ENCODE results near the gene DDX6. TPM values are rescaled to one million over a fixed set of nuclear protein-coding genes. Genes with fewer than 3 reads are reported as not detected.

The DDX6 gene
- total and polyA plus RNA-seq, 2 experiments from 2014 or later: 68.3 to 205 TPM

DNA sequence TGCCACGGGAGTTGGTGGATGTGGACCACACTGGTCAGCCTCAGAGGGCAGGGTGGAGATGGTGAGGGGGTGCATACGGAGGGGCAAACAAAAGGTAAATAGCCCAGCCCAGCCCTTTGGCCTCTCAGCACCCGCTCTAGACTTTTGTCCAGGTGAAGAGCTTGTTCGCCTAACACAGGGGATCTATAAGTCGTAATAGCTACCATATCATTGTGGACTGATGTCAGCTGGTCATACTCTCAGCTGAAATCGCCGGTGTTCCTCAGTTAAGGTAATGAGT, 84.5 kb downstream of the DDX6 start (continued):
- TF ChIP-seq, protein P1, sequence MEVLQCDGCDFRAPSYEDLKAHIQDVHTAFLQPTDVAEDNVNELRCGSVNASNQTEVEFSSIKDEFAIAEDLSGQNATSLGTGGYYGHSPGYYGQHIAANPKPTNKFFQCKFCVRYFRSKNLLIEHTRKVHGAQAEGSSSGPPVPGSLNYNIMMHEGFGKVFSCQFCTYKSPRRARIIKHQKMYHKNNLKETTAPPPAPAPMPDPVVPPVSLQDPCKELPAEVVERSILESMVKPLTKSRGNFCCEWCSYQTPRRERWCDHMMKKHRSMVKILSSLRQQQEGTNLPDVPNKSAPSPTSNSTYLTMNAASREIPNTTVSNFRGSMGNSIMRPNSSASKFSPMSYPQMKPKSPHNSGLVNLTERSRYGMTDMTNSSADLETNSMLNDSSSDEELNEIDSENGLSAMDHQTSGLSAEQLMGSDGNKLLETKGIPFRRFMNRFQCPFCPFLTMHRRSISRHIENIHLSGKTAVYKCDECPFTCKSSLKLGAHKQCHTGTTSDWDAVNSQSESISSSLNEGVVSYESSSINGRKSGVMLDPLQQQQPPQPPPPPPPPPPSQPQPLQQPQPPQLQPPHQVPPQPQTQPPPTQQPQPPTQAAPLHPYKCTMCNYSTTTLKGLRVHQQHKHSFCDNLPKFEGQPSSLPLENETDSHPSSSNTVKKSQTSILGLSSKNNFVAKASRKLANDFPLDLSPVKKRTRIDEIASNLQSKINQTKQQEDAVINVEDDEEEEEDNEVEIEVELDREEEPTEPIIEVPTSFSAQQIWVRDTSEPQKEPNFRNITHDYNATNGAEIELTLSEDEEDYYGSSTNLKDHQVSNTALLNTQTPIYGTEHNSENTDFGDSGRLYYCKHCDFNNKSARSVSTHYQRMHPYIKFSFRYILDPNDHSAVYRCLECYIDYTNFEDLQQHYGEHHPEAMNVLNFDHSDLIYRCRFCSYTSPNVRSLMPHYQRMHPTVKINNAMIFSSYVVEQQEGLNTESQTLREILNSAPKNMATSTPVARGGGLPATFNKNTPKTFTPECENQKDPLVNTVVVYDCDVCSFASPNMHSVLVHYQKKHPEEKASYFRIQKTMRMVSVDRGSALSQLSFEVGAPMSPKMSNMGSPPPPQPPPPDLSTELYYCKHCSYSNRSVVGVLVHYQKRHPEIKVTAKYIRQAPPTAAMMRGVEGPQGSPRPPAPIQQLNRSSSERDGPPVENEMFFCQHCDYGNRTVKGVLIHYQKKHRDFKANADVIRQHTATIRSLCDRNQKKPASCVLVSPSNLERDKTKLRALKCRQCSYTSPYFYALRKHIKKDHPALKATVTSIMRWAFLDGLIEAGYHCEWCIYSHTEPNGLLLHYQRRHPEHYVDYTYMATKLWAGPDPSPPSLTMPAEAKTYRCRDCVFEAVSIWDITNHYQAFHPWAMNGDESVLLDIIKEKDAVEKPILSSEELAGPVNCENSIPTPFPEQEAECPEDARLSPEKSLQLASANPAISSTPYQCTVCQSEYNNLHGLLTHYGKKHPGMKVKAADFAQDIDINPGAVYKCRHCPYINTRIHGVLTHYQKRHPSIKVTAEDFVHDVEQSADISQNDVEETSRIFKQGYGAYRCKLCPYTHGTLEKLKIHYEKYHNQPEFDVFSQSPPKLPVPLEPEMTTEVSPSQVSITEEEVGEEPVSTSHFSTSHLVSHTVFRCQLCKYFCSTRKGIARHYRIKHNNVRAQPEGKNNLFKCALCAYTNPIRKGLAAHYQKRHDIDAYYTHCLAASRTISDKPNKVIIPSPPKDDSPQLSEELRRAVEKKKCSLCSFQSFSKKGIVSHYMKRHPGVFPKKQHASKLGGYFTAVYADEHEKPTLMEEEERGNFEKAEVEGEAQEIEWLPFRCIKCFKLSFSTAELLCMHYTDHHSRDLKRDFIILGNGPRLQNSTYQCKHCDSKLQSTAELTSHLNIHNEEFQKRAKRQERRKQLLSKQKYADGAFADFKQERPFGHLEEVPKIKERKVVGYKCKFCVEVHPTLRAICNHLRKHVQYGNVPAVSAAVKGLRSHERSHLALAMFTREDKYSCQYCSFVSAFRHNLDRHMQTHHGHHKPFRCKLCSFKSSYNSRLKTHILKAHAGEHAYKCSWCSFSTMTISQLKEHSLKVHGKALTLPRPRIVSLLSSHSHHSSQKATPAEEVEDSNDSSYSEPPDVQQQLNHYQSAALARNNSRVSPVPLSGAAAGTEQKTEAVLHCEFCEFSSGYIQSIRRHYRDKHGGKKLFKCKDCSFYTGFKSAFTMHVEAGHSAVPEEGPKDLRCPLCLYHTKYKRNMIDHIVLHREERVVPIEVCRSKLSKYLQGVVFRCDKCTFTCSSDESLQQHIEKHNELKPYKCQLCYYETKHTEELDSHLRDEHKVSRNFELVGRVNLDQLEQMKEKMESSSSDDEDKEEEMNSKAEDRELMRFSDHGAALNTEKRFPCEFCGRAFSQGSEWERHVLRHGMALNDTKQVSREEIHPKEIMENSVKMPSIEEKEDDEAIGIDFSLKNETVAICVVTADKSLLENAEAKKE (CRISPR knock-in tag; IDR thresholded peaks at IDR 0.05): no peak
- no peak for TF ChIP-seq ZNF114 (CRISPR knock-in tag; IDR thresholded peaks at IDR 0.05)
- TF ChIP-seq JUNB (IDR thresholded peaks at IDR 0.05; ENCODE audit: unreplicated experiment): no peak
- TF ChIP-seq POLR2AphosphoS5 (IDR thresholded peaks at IDR 0.05; ENCODE audit: low read depth): no peak

DNA sequence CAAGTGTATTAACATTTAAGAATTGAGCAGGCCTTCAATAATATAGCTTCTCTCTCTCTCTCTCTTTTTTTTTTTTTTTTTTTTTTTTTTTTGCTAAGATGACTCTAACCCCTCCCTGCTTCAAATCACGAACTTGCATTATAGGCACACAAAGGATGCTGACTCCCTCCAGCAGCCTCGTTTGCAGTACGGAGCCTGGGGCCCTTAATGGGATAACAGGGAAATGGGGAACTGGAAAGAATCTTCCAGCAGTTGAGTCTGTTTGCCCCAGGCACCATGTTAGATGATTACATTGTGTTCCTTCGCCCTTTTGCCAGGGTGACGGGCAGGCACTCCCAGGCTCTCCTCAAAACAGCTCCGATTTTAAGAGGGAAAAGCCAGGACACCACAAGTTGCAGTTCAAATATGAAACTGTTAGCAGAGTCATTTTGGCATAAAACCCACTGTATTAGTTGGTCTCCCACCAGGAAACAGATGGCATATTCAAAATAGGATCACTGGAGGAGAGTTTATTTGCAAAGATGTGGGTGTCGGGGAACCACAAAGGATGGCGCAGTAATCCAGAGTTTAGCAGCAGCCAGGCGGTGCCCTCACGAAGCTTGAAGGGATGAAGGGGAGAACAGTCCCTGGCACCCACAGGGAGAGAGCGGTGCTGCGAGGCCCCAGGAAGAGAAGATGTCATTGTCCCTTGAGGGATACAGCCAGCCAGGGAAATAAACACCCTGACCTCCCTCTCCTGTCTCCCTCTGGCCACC, 85.0 kb downstream of the DDX6 start:
- TF ChIP-seq, protein P2, sequence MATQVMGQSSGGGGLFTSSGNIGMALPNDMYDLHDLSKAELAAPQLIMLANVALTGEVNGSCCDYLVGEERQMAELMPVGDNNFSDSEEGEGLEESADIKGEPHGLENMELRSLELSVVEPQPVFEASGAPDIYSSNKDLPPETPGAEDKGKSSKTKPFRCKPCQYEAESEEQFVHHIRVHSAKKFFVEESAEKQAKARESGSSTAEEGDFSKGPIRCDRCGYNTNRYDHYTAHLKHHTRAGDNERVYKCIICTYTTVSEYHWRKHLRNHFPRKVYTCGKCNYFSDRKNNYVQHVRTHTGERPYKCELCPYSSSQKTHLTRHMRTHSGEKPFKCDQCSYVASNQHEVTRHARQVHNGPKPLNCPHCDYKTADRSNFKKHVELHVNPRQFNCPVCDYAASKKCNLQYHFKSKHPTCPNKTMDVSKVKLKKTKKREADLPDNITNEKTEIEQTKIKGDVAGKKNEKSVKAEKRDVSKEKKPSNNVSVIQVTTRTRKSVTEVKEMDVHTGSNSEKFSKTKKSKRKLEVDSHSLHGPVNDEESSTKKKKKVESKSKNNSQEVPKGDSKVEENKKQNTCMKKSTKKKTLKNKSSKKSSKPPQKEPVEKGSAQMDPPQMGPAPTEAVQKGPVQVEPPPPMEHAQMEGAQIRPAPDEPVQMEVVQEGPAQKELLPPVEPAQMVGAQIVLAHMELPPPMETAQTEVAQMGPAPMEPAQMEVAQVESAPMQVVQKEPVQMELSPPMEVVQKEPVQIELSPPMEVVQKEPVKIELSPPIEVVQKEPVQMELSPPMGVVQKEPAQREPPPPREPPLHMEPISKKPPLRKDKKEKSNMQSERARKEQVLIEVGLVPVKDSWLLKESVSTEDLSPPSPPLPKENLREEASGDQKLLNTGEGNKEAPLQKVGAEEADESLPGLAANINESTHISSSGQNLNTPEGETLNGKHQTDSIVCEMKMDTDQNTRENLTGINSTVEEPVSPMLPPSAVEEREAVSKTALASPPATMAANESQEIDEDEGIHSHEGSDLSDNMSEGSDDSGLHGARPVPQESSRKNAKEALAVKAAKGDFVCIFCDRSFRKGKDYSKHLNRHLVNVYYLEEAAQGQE (IDR thresholded peaks at IDR 0.05; ENCODE audit: unreplicated experiment): no peak
- TF ChIP-seq NANOG (IDR thresholded peaks at IDR 0.05; ENCODE audit: borderline replicate concordance): no peak
- TF ChIP-seq, protein P3, sequence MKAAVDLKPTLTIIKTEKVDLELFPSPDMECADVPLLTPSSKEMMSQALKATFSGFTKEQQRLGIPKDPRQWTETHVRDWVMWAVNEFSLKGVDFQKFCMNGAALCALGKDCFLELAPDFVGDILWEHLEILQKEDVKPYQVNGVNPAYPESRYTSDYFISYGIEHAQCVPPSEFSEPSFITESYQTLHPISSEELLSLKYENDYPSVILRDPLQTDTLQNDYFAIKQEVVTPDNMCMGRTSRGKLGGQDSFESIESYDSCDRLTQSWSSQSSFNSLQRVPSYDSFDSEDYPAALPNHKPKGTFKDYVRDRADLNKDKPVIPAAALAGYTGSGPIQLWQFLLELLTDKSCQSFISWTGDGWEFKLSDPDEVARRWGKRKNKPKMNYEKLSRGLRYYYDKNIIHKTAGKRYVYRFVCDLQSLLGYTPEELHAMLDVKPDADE (IDR thresholded peaks at IDR 0.05): no peak
- no peak for TF ChIP-seq ZNF331 (CRISPR knock-in tag; IDR thresholded peaks at IDR 0.05; ENCODE audit: low read depth)
- Mint-ChIP-seq H3K27ac (no peak overlapping the region), H3K36me3 (ENCODE audit: low read depth) (peaks cover 39% of the 10 kb centered on the region), H3K9me3 (peaks cover 18% of the 10 kb centered on the region), H3K27me3 (ENCODE audit: insufficient read depth, low read depth, poor library complexity) (peaks cover 10% of the 10 kb centered on the region), H3K4me3 (no peak overlapping the region), H3K4me1 (peaks cover 16% of the 10 kb centered on the region)
- no peak for DNase-seq (ENCODE audit: low spot score)
- Histone ChIP-seq H3K36me3 (ENCODE audit: insufficient read depth) (0 out of 2 replicates have a peak, but pooled peaks cover 5% of the 10 kb centered on the region), H3K79me2 (replicated peaks; ENCODE audit: insufficient read depth) (no peaks in the 10 kb centered on the region), H2AFZ (peak overlapping the region; percentile 80; the same call in 1 of the 2 replicates), H3K27me3 (ENCODE audit: insufficient read depth) (no peaks in the 10 kb centered on the region), H4K20me1 (replicated peaks; ENCODE audit: insufficient read depth) (no peaks in the 10 kb centered on the region), H3K4me1 (ENCODE audit: insufficient read depth) (peaks cover 18% of the 10 kb centered on the region), H3K9me2 (ENCODE audit: insufficient read depth) (no peaks in the 10 kb centered on the region), H3K27ac (ENCODE audit: low read depth) (no peak overlapping the region), H3F3A (replicated peaks; ENCODE audit: low read depth) (no peaks in the 10 kb centered on the region), H3K4me3 (no peak overlapping the region), H3K4me2 (no peak overlapping the region)
- peak; percentile 62; the same call in 2 of the 3 replicates for ATAC-seq
